Mesenteric fat pad (tissue), 1 donor: ENCODE measurements around the gene PAX7. TPM values are rescaled to one million over a fixed set of nuclear protein-coding genes. Genes with fewer than 3 reads are reported as not detected.
"Not testable (repeated sequence)": the region's sequence is repeated elsewhere in the genome, so short reads cannot be mapped to it uniquely, and the experiment has no call there.

Source experiments
- DNase-seq: peaks from one replicate; pipeline ENCODE4 v3.0.0-alpha.2; 2020; ENCODE audit warnings: low spot score
- total RNA-seq: library from RNA; stranded (reverse); fragmentation: NEBNext Ultra II Directional; extraction: Animal tissue kit (Norgen Biotek cat#: 25700); gene quantifications from one replicate; pipeline ENCODE4 v1.2.1, GENCODE V29; 2021
- donor health status: DM: yes; HTN: yes; CAD: no.

The PAX7 gene
- total RNA-seq, 1 donor from 2014 or later = not detected

DNA sequence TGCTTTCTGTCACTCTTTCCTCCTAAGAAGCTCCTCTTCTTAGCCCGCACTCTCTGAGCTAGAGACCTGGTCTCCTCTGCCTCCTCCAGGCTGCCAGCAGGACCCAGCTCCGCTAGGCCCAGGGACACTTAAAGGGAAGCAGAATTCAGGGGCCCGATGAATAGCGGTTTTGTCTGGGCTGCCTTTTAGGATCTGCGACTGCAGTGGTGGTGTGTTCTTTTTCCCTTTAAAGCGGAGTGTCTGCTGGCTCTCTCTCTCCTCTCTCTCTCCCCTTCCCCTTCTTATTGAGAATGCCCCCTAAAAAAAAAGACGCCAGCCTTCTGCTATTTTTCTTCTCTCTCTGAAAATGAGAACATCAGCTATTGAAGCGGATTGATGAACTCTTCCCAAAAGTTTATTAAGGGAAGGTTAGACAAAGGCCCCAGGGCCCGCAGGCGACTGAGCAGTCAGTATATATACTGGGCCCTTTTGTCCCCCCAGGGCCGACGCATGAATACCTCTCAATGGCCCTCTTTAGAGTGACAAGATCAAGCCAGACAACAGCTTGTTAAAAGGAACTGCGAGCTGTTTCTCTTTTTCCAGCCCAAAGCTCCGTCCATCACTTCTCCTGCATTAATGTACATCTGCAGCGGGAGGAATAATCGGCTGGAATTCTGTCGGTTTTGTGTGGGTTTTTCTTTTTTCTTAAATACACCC lies 27.0 kb downstream of the PAX7 start:
- no peak for DNase-seq

DNA sequence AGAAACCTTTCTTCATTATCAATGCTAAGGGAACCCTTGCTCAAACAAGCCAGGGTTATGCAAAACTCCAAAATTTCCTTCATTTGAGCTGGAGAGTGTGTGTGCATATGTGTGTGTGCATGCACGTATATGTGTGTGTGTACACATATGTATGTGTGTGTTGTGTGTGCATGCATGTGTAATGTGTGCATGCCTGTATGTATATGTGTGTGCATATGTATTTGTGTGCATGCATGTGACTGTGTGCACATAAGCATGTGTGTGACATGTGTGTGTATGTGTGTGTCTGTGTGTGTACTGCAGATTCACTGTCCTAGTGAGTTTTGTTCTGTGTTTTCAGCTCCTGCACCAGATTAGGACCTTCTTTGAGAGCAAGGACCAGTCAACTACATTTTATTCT lies 28.2 kb downstream of the PAX7 start:
- no peak for DNase-seq

DNA sequence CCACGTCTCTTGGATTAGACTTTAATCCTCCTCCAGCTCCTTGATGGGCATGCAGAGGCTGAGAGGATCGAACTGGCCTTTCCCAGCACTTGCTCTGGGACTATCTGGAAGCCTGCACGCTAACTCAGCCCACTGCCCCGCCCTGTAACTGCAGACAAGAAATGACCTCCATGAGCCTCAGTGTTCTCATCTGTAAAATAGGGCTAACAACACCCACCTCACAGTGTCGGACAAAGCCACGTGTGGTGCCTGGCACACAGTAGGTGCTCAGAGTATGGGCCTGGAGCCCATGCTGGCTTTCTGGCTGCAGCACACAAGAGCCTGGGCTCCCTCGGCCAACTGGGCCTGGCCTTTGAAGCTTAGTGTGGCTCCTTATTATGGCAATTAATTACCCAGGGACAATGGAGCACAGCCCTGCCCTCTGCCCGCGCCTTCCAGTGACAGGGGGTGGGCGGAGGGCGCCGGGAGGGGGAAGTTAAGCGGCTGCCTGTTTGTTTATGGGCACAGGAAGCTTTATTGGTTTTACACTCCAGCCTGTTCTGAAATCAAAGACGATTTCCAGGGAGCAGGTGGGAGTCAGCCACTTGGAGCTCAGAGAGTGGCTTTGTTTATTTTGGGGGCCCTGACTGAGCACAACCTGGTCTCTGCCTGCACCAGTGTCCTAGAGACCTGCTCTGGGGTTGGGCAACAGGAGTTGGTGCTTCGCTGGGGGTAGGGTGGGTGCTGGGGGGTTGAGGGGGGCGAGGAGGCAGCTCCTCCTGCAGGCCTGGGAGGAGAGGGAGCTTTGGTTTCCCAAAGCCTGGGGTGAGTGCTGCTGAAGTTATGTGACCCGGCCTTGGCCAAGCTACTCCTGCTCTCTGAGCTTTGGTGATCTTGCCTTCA lies 31.0 kb downstream of the PAX7 start:
- no peak for DNase-seq

DNA sequence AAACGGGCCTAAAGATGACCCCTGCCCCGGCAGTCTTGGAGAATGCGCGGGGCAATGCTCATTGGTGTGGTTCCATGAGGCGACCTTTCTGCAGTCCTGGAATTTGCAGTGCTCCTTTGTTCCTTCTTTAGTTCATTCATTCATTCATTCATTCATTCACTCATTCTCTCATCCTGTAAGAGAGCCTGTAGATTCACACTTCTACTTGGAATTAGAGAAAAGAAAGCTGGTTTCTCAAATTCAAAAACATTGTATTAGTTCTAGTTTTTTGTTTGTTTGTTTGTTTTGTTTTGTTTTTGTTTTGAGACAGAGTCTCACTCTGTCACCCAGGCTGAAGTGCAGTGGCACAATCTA lies 31.6 kb downstream of the PAX7 start:
- no peak for DNase-seq

DNA sequence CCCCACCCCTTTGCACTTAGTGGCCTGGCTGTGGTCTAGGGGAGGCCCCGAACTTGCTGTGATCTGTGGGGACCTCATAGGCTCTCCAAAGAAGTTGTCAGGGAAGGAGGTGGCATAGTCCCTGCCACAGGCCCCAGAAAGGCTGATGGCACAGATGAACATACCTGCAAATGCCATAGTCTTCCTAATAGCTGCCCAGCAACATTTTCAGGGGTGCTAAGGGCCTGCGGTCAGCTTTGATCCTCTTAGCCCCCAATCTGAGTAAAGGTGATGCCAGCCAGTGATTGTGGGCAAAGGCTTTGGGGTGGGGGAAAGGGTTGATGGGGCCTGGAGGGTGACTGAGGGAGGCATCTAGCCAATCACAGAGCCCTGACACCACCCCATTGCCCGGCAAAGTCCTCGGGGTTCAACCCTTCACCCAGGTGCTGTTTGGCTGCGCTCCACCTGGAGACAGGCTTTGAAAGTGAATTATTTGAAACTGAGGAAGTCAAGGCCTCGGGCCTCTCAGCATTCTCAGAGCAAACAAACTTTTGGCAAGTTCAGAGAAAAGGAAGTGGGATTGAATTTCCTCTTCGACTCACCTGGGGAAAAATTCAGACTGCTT lies 35.8 kb downstream of the PAX7 start:
- DNase-seq = no peak

GRCh38 chr1:18667333-18667732 lies 36.7 kb downstream of the PAX7 start:
- DNase-seq = no peak

DNA sequence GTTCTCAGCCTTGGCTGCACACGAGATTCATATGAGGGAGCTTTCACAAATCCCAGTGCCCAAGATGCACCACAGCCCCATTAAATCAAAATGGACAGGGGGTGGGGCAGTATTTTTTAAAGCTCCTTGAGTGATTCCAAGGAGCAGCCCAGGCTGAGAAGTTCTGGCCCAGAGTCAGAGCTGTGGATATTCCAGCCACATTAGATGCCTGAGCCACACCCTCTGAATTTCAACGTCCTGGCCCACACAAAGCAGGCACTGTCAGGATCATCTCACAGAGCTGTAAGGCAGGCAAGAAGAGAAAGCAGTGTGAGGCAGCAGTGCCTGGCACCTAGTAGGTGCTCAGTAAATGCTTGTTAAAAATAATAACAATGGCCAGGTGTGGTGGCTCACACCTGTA lies 37.4 kb downstream of the PAX7 start:
- no peak for DNase-seq

DNA sequence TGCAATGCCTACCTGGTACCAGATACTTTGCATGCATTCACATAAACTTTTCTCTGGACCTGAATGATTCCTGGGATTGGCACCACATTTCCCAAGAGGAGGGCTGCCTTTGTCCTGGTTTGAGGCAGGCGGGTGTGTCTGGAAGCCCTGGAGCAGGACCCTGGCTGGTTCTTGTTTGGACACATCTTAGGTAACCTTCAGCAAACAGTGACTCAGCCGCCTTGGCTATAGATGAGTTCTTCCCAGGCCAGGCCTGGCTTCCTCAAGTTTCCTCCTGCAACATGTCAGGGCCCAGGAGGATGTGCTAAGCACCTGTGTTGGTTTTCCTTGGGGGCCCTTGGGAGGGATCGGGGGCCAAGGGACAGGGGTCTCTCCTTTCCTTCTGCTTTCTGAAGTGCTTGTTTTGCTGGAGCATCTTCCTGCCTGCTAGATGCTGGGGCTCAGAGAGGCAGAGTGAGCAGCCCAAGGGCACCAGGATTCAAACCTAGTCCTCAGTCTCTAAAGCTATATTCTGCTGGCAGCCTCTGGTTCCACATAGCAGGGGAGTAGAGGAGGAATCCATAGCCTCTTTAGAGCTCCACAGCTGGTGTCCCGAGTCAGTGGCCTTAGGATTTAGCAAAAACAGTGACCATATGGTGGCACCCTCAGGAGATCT lies 38.2 kb downstream of the PAX7 start:
- DNase-seq = no peak

DNA sequence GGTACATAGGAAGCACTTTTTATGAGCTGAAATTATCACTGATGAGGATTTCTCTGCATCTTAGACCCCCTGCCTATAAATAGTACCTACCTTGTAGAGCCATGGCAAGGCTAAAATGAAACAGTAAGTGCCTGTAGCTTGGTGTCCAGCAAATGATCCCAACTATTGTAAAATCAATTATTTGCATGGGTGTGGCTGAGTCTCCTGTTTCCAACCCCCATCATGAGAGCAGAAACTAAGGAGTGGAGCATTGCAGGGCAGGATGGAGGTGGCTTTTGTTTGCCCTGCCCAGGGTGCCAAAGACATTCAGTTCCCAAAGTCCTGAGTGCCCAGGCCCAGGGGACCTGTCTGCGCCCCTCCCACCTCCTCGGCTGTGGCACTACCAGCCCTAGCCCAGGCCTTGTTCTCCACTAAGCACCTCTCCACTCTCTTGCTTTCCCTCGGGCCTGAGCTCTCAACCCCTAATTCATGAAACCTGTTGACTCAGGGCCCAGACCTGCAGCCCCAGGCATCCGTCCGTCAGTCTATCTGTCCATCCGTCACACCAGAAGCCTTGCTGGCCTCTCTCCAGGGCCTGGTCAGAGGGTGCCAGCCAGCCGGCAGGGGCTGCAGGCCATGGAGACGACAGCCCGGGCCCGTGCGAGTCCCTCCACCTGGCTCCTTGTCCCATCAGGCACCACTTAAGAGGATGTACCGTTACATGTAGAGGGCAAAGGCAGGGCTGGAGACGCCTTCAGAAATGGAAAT lies 39.6 kb downstream of the PAX7 start:
- no peak for DNase-seq

DNA sequence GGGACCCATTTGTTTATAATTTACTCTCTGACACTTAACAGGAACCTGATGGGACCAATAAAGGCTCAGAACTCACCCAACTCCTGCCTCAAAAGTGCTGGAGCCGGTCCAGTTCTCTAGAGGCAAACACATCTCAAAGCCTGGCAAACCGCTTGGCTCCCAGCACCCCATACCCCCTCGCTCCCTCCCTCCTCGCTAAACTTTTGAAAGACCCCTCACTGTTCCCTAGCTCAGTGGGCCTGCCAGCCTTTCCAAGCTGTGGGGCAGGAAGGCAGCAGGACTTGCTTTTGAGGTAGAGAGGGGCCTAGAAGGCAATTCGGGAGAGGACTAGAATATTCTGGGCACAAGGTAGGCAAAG lies 40.2 kb downstream of the PAX7 start:
- DNase-seq = no peak

DNA sequence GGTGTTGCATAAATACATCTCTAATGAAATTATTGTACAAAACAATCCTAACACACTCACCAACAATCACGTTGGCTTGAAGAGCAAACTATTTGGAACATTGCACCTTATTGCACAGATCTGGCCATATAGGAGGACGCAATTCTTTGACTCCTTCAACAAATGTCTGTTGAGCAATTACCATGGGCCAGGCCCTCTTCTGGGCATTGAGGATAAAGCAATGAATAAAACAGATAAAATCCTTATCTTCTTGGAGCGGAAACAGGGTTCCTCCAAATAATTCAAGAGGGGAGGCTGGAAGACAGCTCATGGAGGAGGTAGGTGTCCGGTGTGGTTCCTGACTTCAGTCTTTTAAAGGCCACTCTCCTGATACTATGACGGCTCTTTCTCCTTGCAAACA lies 43.3 kb downstream of the PAX7 start:
- no peak for DNase-seq

DNA sequence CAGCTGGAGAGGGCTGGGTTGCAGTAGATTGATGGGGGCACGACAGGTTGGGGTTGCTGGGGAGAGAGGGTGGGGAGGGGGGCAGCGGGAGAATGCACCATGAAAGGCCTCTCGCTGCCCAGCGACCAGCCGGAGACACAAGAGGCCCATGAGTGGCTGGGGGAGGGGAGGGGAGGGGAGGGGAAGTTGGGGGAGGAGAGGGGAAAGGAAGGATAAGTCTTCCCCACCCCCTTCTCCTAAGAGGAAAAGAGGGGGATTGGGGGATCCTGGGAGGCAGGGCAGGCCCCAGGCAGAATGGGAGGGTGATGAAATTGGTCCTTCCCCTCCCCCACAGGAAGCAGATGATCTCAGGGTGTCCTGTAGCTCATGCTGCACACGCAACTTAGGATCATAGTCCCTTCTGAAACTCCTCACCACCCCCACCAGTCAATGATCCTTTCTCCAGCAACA lies 45.7 kb downstream of the PAX7 start:
- no peak for DNase-seq

- no peak for DNase-seq
These were observed 50.8 kb downstream of the PAX7 start for GRCh38 chr1:18681423-18681835.

- no peak for DNase-seq
These were observed 51.7 kb downstream of the PAX7 start for GRCh38 chr1:18682375-18682774.

GRCh38 chr1:18684303-18684702 lies 53.7 kb downstream of the PAX7 start:
- no peak for DNase-seq

DNA sequence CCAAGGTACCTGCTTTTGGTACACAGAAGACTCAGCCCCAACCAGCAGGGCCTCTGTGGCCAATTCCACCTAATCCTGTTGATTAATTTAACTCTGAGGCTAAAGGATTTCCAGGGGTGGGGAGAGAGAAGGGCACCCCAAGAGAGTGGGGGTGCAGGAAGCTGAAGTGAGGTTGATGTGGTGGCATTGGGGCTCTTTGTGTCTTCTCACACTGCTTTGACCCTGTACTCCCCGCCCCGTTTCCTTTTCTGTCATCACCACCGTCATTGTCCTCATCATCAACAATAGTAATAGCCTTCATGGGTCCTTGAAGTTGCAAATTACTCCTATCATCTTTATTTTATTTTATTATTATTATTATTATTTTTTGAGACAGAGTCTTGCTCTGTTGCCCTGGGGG lies 55.9 kb downstream of the PAX7 start:
- DNase-seq = no peak

- DNase-seq = no peak
These were observed 56.6 kb downstream of the PAX7 start for GRCh38 chr1:18687273-18687672.

- DNase-seq = no peak
These were observed 61.0 kb downstream of the PAX7 start for GRCh38 chr1:18691648-18692047.

- DNase-seq = no peak
These were observed 62.8 kb downstream of the PAX7 start for GRCh38 chr1:18693256-18694098.

DNA sequence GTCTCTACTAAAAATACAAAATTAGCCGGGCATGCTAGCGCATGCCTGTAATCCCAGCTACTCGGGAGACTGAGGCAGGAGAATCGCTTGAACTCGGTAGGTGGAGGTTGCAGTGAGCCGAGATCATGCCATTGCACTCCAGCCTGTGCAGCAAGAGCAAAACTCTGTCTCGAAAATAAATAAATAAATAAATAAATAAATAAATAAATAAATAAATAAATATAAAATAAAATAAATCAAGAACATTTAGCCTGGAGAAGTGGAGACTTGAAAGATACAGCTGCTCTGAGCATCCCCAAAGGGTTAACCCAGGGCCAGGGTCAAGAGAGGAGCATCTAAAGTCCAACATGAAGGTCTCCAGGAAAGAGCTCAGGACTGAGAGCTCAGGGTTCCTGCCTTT lies 63.6 kb downstream of the PAX7 start:
- not testable (repeated sequence) for DNase-seq
